SU-DHL-6 (cell line): Measurements from ENCODE around the gene RPS6KA3.

ENCODE experiments used
- H2AFZ ChIP-seq: fragments of 200-600 bp; sonication (generic); 2 replicates; pipeline ENCODE4 v1.6.1; 2014; ENCODE audit warnings: low read depth, mild to moderate bottlenecking, moderate library complexity, mixed read lengths, antibody characterized with exemption, low read length; ENCODE audit not compliant: severe bottlenecking
- H3F3A ChIP-seq: fragments of 200-600 bp; shearing (Covaris generic); 2 replicates; pipeline ENCODE4 v1.6.0; 2016; ENCODE audit warnings: antibody characterized with exemption, mild to moderate bottlenecking; ENCODE audit not compliant: insufficient read depth
- H3K27ac ChIP-seq: fragments of 200-600 bp; sonication (generic); 2 replicates; pipeline ENCODE4 v1.5.1; 2016; ENCODE audit warnings: low read depth, mild to moderate bottlenecking, low read length, moderate library complexity, mixed read lengths
- H3K27me3 ChIP-seq: fragments of 200-600 bp; sonication (generic), shearing (Covaris generic); 2 replicates; pipeline ENCODE4 v1.6.0; 2014; ENCODE audit warnings: mild to moderate bottlenecking, low read length
- H3K36me3 ChIP-seq: fragments of 200-600 bp; sonication (generic); 2 replicates; pipeline ENCODE4 v1.6.1; 2014; ENCODE audit warnings: mild to moderate bottlenecking, low read length, mixed read lengths
- H3K4me2 ChIP-seq: fragments of 300-600, 200-600 bp; shearing (Covaris generic), sonication (generic); 2 replicates; pipeline ENCODE4 v1.6.0; 2014; ENCODE audit warnings: low read length, low read depth, mild to moderate bottlenecking; ENCODE audit not compliant: poor library complexity, severe bottlenecking
- H3K4me3 ChIP-seq: fragments of 200-600 bp; sonication (generic); 2 replicates; pipeline ENCODE4 v1.5.1; 2014; ENCODE audit warnings: antibody characterized with exemption, low read length, mild to moderate bottlenecking, mixed read lengths; ENCODE audit not compliant: insufficient read depth, poor library complexity, severe bottlenecking
- H3K79me2 ChIP-seq: fragments of 200-600 bp; sonication (generic); 2 replicates; pipeline ENCODE4 v1.6.1; 2014; ENCODE audit warnings: mild to moderate bottlenecking, low read length, moderate library complexity; ENCODE audit not compliant: insufficient read depth
- H3K9ac ChIP-seq: fragments of 200-600 bp; sonication (generic); 2 replicates; pipeline ENCODE4 v1.7.0; 2014; ENCODE audit warnings: mild to moderate bottlenecking, low read length
- H3K9me2 ChIP-seq: fragments of 200-600 bp; sonication (generic); replicated peaks from 2 replicates; pipeline ENCODE4 v1.6.1; 2014; ENCODE audit warnings: low read length; ENCODE audit not compliant: insufficient read depth
- H3K9me3 ChIP-seq: fragments of 200-600 bp; sonication (generic); 2 replicates; pipeline ENCODE4 v1.6.1; 2014; ENCODE audit warnings: low read length, mixed read lengths; ENCODE audit not compliant: insufficient read depth
- H4K20me1 ChIP-seq: fragments of 200-600 bp; sonication (generic); 2 replicates; pipeline ENCODE4 v1.6.1; 2014; ENCODE audit warnings: low read depth, mild to moderate bottlenecking, antibody characterized with exemption, low read length, moderate library complexity, mixed read lengths
- EZH2phosphoT487 ChIP-seq: fragments of 200-600 bp; sonication (generic), shearing (Covaris generic); conservative IDR thresholded peaks from 2 replicates; pipeline ENCODE4 v1.6.1; 2018; ENCODE audit warnings: mild to moderate bottlenecking, antibody characterized with exemption, low read length, moderate library complexity, mixed read lengths
- TF ChIP-seq, protein P1 (sequence below): fragments of 200-600 bp; sonication (generic); IDR thresholded peaks from one replicate; pipeline ENCODE4 v1.5.1; 2017; ENCODE audit warnings: antibody characterized with exemption, mild to moderate bottlenecking, low read length, moderate library complexity; ENCODE audit not compliant: insufficient read depth, poor library complexity, severe bottlenecking

Gene RPS6KA3

GRCh38 chrX:20159797-20160385 is 106.8 kb downstream of the RPS6KA3 start:
- H3K9ac ChIP-seq, result no peak overlapping the region
- no peak overlapping the region for H3K4me2 ChIP-seq
- no peaks in the 10 kb centered on the region for H3K9me2 ChIP-seq
- no peaks in the 10 kb centered on the region for H3F3A ChIP-seq
- TF ChIP-seq, protein P1, sequence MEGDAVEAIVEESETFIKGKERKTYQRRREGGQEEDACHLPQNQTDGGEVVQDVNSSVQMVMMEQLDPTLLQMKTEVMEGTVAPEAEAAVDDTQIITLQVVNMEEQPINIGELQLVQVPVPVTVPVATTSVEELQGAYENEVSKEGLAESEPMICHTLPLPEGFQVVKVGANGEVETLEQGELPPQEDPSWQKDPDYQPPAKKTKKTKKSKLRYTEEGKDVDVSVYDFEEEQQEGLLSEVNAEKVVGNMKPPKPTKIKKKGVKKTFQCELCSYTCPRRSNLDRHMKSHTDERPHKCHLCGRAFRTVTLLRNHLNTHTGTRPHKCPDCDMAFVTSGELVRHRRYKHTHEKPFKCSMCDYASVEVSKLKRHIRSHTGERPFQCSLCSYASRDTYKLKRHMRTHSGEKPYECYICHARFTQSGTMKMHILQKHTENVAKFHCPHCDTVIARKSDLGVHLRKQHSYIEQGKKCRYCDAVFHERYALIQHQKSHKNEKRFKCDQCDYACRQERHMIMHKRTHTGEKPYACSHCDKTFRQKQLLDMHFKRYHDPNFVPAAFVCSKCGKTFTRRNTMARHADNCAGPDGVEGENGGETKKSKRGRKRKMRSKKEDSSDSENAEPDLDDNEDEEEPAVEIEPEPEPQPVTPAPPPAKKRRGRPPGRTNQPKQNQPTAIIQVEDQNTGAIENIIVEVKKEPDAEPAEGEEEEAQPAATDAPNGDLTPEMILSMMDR, result no peak
- TF ChIP-seq EZH2phosphoT487, result no peak
- H3K79me2 ChIP-seq, result no peaks in the 10 kb centered on the region
- no peaks in the 10 kb centered on the region for H3K9me3 ChIP-seq
- H3K27me3 ChIP-seq, result no peaks in the 10 kb centered on the region
- H3K36me3 ChIP-seq, result no peaks in the 10 kb centered on the region; the same call in 1 of the 2 replicates
- no peak overlapping the region for H2AFZ ChIP-seq
- no peak overlapping the region for H3K4me3 ChIP-seq
- no peaks in the 10 kb centered on the region for H4K20me1 ChIP-seq
- no peak overlapping the region for H3K27ac ChIP-seq

DNA sequence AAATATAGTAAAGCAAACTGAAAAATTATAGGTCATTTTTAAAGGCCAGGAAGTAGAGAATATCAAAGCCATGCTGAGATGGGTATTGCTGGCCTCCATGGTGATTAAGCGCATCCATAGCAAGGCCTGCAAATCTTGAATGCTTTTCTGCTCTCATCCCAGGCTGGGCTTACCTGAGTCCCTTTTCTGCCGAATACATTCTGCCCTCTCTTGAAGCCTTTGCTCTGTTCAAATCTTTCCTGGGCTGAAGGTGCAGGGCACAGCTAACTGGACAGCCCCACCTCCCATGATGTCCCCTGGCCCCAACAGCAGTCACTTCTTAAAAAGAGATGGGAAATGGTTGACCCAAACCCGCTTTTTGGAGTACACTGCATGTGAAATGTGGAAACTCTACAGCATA is 115.0 kb downstream of the RPS6KA3 start:
- no peak overlapping the region for H3K27ac ChIP-seq
- no peaks in the 10 kb centered on the region for H3K9me2 ChIP-seq
- H4K20me1 ChIP-seq, result no peaks in the 10 kb centered on the region
- no peak overlapping the region for H2AFZ ChIP-seq
- H3F3A ChIP-seq, result no peaks in the 10 kb centered on the region
- no peaks in the 10 kb centered on the region for H3K27me3 ChIP-seq
- no peak for TF ChIP-seq EZH2phosphoT487
- TF ChIP-seq, protein P1, result no peak
- no peak overlapping the region for H3K9ac ChIP-seq
- H3K9me3 ChIP-seq, result no peaks in the 10 kb centered on the region
- no peak overlapping the region for H3K4me3 ChIP-seq
- H3K4me2 ChIP-seq, result no peak overlapping the region
- H3K36me3 ChIP-seq, result no peaks in the 10 kb centered on the region; the same call in 1 of the 2 replicates
- no peaks in the 10 kb centered on the region for H3K79me2 ChIP-seq

GRCh38 chrX:20149326-20149725 is 117.4 kb downstream of the RPS6KA3 start:
- no peak overlapping the region for H3K4me2 ChIP-seq
- H3K4me3 ChIP-seq, result no peak overlapping the region
- H3K27ac ChIP-seq, result no peak overlapping the region
- TF ChIP-seq, protein P1, result no peak
- H2AFZ ChIP-seq, result no peak overlapping the region
- H4K20me1 ChIP-seq, result no peaks in the 10 kb centered on the region
- H3K36me3 ChIP-seq, result no peaks in the 10 kb centered on the region
- H3K27me3 ChIP-seq, result no peaks in the 10 kb centered on the region
- no peaks in the 10 kb centered on the region for H3K79me2 ChIP-seq
- no peaks in the 10 kb centered on the region for H3K9me3 ChIP-seq
- no peaks in the 10 kb centered on the region for H3K9me2 ChIP-seq
- no peaks in the 10 kb centered on the region for H3F3A ChIP-seq
- no peak overlapping the region for H3K9ac ChIP-seq
